HUDEP-2 (cell line): ENCODE results near the gene TMOD3.

Experiments
- DNase-seq, 76 experiments: peaks; one replicate each; lab custom pipeline; 2025; ENCODE audit not compliant: unreplicated experiment in 76 of 76; lab: John Stamatoyannopoulos, UW

Gene TMOD3

GRCh38 chr15:51825698-51826097 lies 3.8 kb upstream of the TMOD3 start:
- no peak for DNase-seq

GRCh38 chr15:51828621-51829375 lies 655 bp upstream of the TMOD3 start:
- no peak for DNase-seq

GRCh38 chr15:51830276-51830806 lies 888 bp downstream of the TMOD3 start:
- DNase-seq, result no peak

GRCh38 chr15:51833772-51834171 lies 4.3 kb downstream of the TMOD3 start:
- no peak for DNase-seq

GRCh38 chr15:51837792-51838251 lies 8.4 kb downstream of the TMOD3 start:
- no peak for DNase-seq

GRCh38 chr15:51838270-51838669 lies 8.8 kb downstream of the TMOD3 start:
- DNase-seq, result no peak

- no peak for DNase-seq
Measured at GRCh38 chr15:51840692-51841091, 11.2 kb downstream of the TMOD3 start.

GRCh38 chr15:51841406-51842040 lies 12.1 kb downstream of the TMOD3 start:
- no peak for DNase-seq

GRCh38 chr15:51842265-51842664 lies 12.8 kb downstream of the TMOD3 start:
- DNase-seq, result no peak

GRCh38 chr15:51842852-51843737 lies 13.6 kb downstream of the TMOD3 start:
- DNase-seq, result peak in 1 of 76 experiments; percentile 2

- no peak for DNase-seq
Measured at GRCh38 chr15:51844747-51845426, 15.4 kb downstream of the TMOD3 start.

- no peak for DNase-seq
Measured at GRCh38 chr15:51846066-51846462, 16.6 kb downstream of the TMOD3 start.

- DNase-seq, result peak in 32 of 76 experiments; percentile 1 to 74 (median 30)
Measured at GRCh38 chr15:51846463-51847230, 17.2 kb downstream of the TMOD3 start.

GRCh38 chr15:51848811-51849210 lies 19.4 kb downstream of the TMOD3 start:
- no peak for DNase-seq

- DNase-seq, result no peak
Measured at GRCh38 chr15:51849860-51850259, 20.4 kb downstream of the TMOD3 start.

- no peak for DNase-seq
Measured at GRCh38 chr15:51853998-51854397, 24.5 kb downstream of the TMOD3 start.

GRCh38 chr15:51855612-51856011 lies 26.2 kb downstream of the TMOD3 start:
- no peak for DNase-seq

- no peak for DNase-seq
Measured at GRCh38 chr15:51856714-51857380, 27.4 kb downstream of the TMOD3 start.
